CD4-positive, alpha-beta T cell treated with Interleukin-17A for 1 hour (primary cell): ENCODE measurements around the gene SLC24A3.
A peak's percentile ranks its signal among the peaks of the same experiment; 100 is the strongest.
"Not testable (repeated sequence)": the region's sequence is repeated elsewhere in the genome, so short reads cannot be mapped to it uniquely, and the experiment has no call there.

ENCODE experiments used
- DNase-seq: peaks from one replicate; pipeline ENCODE4 v3.0.0-alpha.2; 2020

Gene SLC24A3

DNA sequence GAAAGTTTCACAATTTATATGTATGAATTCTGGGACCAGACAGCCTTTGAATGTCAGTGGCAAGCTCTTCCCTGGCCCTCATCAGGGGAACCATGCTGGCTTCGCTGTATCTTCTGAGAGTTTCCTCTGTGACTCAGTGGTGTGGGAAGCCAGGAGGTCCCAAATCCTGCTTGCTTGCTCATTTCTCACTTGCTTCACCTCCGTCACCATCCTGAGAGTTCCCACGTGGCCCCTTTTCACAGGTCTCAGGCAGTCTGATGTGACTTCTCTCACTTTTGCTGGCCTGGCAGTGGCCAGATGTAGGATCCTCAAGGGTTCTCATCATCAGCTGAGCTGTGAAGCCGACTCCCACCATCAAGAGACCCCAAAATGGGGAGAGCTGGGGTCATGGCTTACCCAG lies 517.2 kb downstream of the SLC24A3 start:
- no peak for DNase-seq

DNA sequence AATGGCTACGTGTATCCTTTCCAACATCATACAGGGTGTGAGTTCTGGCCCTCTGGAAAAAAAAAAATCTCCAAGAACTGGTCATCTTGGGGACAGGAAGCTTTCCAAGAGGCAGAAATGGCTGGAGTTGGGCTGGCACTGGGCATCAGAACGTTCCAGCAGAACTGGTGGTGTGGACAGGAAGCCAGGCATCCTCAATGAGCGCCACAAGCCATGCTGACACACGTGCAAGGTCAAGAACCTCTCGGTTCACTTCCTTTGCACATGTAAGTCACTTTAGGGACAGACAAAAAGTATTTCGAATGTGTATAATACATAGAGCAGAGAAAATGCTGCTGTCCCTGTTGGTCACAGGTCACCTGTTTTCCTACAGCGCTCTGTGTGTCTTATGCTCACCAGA lies 518.3 kb downstream of the SLC24A3 start:
- no peak for DNase-seq

- no peak for DNase-seq
These were observed 522.4 kb downstream of the SLC24A3 start for GRCh38 chr20:19734811-19735210.

GRCh38 chr20:19735446-19735845 lies 523.0 kb downstream of the SLC24A3 start:
- DNase-seq, result no peak

DNA sequence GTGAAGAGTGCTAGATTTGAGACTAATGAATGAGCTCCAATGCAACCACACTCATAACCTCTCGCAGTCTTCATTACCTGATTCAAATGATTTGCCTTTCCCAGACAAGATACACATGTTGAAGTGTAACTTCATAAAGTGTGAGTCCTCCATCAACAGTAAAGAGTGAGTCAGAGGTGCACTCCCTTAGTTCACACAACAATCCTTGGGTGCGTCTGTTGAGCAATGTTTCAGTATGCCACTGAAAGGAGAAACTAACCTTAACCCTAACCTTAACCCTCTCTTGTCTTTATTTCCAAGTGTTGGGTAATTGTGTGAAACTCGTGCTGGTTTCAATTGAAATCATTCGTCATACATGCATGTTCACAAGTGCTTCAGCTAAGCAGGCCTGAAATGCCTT lies 524.6 kb downstream of the SLC24A3 start:
- DNase-seq, result no peak

GRCh38 chr20:19738951-19739350 lies 526.5 kb downstream of the SLC24A3 start:
- no peak for DNase-seq

DNA sequence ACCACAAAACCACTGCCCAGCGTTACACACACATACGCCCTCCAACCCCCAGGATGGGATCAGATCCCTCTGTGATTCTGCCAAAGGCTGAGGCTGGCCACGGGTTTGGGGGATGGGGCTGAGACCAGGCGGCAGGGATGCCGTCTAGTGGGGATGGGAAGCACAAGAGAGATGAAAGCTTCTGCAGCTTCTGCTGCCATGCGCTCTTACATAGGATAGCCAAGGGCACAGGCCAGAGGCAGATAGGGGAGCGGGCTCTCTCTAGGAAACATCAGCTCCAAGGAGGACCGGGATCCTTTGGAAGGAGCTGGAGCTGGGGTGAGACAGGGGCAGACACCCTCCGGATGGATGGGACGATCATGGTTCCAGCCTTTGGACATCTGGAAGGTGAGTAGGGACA lies 526.9 kb downstream of the SLC24A3 start:
- DNase-seq, result no peak

- no peak for DNase-seq
These were observed 528.1 kb downstream of the SLC24A3 start for GRCh38 chr20:19740512-19740911.

- no peak for DNase-seq
These were observed 529.5 kb downstream of the SLC24A3 start for GRCh38 chr20:19741924-19742323.

DNA sequence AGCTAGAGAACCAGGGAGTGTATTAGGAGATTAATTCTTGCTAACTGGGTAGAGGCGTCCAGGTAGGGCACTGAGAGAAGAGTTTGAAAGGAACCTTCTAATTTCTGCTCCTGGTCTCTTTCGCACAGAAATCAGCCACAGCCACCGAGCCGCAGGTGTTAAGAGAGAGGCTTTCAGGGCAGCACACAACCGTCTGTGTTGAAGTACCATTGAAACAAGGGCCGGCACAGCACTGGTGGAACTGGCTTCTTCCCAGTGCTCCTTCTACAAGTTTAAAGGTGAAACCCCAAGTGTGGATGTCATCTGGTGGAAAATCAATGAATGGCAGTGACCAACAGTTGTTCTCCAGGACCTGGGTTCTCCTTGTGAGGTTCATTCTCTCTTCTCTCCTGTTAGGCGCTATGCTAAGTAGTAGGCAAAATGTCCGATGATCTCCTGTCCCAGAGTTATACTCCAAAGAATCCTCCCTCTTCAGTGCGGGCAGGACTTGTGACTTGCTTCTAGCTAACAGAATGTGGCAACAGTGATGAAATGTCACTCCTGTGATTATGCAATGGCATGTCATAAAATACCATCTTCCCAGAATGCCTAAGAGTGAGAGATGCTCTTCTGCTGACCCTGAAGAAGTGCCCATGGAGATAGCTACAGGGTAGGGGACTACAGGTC lies 530.7 kb downstream of the SLC24A3 start:
- DNase-seq, result no peak

DNA sequence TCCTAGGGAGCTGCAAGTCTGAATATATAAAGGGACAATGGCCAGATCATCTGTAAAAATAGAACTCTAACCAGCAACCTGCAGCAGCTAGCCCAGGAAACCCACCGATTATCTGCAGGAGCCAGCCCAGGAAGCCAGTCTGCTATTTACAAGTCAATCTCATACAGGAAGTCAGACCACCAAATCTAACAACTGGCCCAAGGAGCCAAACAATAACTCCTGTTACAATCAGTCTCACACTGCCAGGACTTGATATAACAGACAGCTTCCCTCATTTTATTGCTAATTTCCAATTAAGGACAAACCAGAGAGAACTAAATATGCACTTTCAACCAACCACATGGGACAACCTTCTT lies 531.2 kb downstream of the SLC24A3 start:
- no peak for DNase-seq

DNA sequence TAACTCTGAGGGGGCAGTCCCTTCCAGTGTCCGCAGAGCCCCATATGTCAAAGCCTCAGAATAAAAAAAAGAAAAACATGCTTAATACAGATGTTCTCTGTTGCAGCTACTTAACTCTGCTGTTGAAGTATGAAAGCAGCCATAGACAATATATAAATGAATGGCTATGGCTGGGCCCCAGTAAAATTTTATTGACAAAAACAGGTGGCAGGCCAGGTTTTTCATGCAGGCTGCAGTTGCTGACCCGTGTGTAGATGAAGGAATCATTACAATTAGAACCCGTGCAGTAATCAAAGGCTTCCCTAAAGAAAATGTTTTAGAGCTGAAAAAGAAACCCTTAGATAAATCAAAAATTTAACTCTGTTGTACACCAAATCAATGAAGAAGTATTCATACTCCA lies 532.7 kb downstream of the SLC24A3 start:
- no peak for DNase-seq

GRCh38 chr20:19745584-19745983 lies 533.1 kb downstream of the SLC24A3 start:
- DNase-seq, result no peak

- no peak for DNase-seq
These were observed 534.0 kb downstream of the SLC24A3 start for GRCh38 chr20:19746396-19746795.

DNA sequence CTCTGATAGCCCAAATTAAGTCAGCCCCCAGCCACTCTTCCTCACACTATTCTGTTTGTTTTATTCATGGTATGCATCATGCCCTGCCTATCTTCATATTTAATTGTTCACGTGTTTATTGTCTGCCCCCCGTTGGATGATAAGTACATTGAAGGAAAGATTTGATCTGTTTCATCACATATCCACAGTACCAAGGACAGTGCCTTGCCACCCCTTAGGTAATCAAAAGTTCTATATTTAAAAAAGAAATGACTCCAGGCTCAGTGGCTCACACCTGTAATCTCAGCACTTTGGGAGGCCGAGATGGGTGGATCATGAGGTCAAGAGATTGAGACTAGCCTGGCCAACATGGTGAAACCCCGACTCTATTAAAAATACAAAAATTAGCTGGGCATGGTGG lies 535.5 kb downstream of the SLC24A3 start:
- no peak for DNase-seq

DNA sequence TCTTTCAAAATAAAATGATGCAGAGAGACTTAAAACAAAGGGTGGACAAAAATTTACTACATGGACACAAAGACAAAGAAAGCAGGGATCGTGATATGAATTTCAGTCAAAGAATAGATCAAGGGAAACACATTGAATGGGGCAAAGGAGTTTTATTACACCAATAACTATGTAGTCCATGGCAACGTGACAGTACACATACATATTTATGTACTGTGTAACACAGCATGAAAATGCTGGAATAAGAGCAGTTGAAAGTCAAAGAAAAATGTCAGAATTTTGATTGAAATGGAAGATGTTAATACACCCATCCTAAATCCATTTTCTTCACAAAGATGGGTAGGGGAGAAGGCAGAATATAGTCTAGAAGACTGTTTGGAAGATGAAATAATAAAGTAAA lies 536.2 kb downstream of the SLC24A3 start:
- no peak for DNase-seq

GRCh38 chr20:19749618-19750071 lies 537.2 kb downstream of the SLC24A3 start:
- DNase-seq, result no peak

GRCh38 chr20:19750101-19750606 lies 537.7 kb downstream of the SLC24A3 start:
- DNase-seq, result no peak

GRCh38 chr20:19750907-19751636 lies 538.6 kb downstream of the SLC24A3 start:
- no peak for DNase-seq

DNA sequence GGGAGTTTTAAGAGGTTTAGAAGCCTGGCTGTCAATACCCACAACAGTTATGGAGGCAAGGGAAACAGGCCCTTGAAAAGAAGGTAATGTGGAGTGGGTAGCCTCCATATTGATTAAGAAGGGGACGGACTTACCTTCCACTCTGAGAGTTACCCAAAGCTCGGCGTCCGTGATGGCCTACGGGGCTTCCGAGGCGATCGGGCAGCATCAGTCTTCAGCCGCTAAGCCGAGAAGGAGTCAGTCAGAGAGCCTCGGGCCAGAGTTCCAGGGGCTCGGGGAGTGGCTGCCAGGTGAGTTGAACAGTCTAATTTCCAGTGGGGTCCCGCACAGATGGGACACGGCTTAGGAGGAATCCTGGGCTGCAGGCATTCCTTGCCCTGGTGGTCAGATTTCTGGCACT lies 541.8 kb downstream of the SLC24A3 start:
- not testable (repeated sequence) for DNase-seq

GRCh38 chr20:19756761-19757486 lies 544.5 kb downstream of the SLC24A3 start:
- no peak for DNase-seq

- DNase-seq, result no peak
These were observed 545.2 kb downstream of the SLC24A3 start for GRCh38 chr20:19757487-19758132.

GRCh38 chr20:19758133-19758500 lies 545.7 kb downstream of the SLC24A3 start, which contains the start of gene RIN2:
Gene RIN2, plus strand, starts transcription at chr20:19758258. Its CDS starts 131,344 bp downstream, at chr20:19889602.
- DNase-seq, result peak; percentile 7
